Uterus (tissue), 2 donors: Measurements from ENCODE around the gene BCR.

Source experiments
- POLR2A ChIP-seq, 2 donors: fragments of 450-650 bp; IDR thresholded peaks; one replicate each; pipeline ENCODE4 v1.6.1; 2016; ENCODE audit warnings: antibody characterized with exemption in 2 of 2, mild to moderate bottlenecking in 1 of 2, moderate library complexity in 1 of 2
- TF ChIP-seq, protein P1 (sequence below), 4 experiments: fragments of 200-600 bp in 2 of 4; fragments of 450-650 bp in 2 of 4; sonication (generic) in 2 of 4; IDR thresholded peaks; one replicate each; pipeline ENCODE4 v1.5.1; 2016 to 2019; ENCODE audit warnings: antibody characterized with exemption in 4 of 4, mild to moderate bottlenecking in 2 of 4, moderate library complexity in 1 of 4

DNA sequence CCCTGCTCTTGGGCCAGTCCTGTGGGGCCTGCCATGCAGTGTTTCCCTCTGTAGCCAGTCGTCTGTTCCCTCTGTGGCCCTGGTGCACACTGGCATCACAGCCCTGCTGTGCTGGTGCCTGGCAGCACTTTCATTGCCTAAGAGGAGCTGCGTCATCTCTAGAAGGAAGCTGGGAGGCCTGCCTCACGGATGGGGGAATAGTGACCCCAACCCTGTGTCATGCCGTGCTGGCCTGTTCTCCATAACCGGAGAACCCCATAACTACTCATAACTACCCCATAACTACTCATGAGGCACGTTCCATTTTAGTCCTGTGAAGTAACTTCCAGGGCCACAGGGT is 21.0 kb upstream of the BCR start:
- TF ChIP-seq, protein P1, sequence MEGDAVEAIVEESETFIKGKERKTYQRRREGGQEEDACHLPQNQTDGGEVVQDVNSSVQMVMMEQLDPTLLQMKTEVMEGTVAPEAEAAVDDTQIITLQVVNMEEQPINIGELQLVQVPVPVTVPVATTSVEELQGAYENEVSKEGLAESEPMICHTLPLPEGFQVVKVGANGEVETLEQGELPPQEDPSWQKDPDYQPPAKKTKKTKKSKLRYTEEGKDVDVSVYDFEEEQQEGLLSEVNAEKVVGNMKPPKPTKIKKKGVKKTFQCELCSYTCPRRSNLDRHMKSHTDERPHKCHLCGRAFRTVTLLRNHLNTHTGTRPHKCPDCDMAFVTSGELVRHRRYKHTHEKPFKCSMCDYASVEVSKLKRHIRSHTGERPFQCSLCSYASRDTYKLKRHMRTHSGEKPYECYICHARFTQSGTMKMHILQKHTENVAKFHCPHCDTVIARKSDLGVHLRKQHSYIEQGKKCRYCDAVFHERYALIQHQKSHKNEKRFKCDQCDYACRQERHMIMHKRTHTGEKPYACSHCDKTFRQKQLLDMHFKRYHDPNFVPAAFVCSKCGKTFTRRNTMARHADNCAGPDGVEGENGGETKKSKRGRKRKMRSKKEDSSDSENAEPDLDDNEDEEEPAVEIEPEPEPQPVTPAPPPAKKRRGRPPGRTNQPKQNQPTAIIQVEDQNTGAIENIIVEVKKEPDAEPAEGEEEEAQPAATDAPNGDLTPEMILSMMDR (IDR thresholded peaks at IDR 0.05): no peak
- no peak for TF ChIP-seq POLR2A (IDR thresholded peaks at IDR 0.05)
